Endodermal cell (in vitro differentiated cells): Measurements from ENCODE around the gene TAF3. TPM values are rescaled to one million over a fixed set of nuclear protein-coding genes. Genes with fewer than 3 reads are reported as not detected.

Experiments
- DNase-seq: peaks from one replicate; pipeline ENCODE4 v3.0.0-alpha.2; 2017
- H3K27ac ChIP-seq: 2 replicates; pipeline ENCODE4 v1.5.1; 2013; ENCODE audit warnings: mild to moderate bottlenecking, low read depth, low read length, moderate library complexity
- H3K27me3 ChIP-seq: 2 replicates; pipeline ENCODE4 v1.6.1; 2013; ENCODE audit warnings: mild to moderate bottlenecking, low read length, moderate library complexity; ENCODE audit not compliant: insufficient read depth, control insufficient read depth, poor library complexity, severe bottlenecking
- H3K36me3 ChIP-seq: 2 replicates; pipeline ENCODE4 v1.7.0; 2013; ENCODE audit warnings: mild to moderate bottlenecking, low read length, moderate library complexity; ENCODE audit not compliant: control insufficient read depth, insufficient read depth
- H3K4me1 ChIP-seq: one replicate; pipeline ENCODE4 v1.7.0; 2013; ENCODE audit warnings: low read length; ENCODE audit not compliant: control insufficient read depth, insufficient read depth
- H3K4me3 ChIP-seq: 2 replicates; pipeline ENCODE4 v1.5.1; 2013; ENCODE audit warnings: mild to moderate bottlenecking, low read length, moderate library complexity
- H3K9ac ChIP-seq: 2 replicates; pipeline ENCODE4 v1.6.1; 2013; ENCODE audit warnings: mild to moderate bottlenecking, low read length, moderate library complexity; ENCODE audit not compliant: poor library complexity, severe bottlenecking; ENCODE audit errors: extremely low read depth
- H3K9me3 ChIP-seq: 2 replicates; pipeline ENCODE4 v1.6.1; 2013; ENCODE audit warnings: mild to moderate bottlenecking, low read length, moderate library complexity; ENCODE audit not compliant: control insufficient read depth
- H3K27ac Mint-ChIP-seq: 2 replicates; pipeline ENCODE4 v1.8.0; 2020; ENCODE audit warnings: mixed read lengths
- H3K27me3 Mint-ChIP-seq: 2 replicates; pipeline ENCODE4 v1.8.0; 2021; ENCODE audit warnings: mild to moderate bottlenecking, mixed read lengths; ENCODE audit not compliant: insufficient read depth
- H3K36me3 Mint-ChIP-seq: 2 replicates; pipeline ENCODE4 v1.8.0; 2020; ENCODE audit warnings: low read depth, mixed read lengths
- H3K4me1 Mint-ChIP-seq: 2 replicates; pipeline ENCODE4 v1.8.0; 2020; ENCODE audit warnings: mixed read lengths
- H3K4me3 Mint-ChIP-seq: 2 replicates; pipeline ENCODE4 v1.8.0; 2020; ENCODE audit warnings: mild to moderate bottlenecking, moderate library complexity, mixed read lengths
- H3K9me3 Mint-ChIP-seq: 2 replicates; pipeline ENCODE4 v1.8.0; 2020; ENCODE audit warnings: mild to moderate bottlenecking, mixed read lengths
- CTCF ChIP-seq: fragments of 200-600 bp; sonication (generic); conservative IDR thresholded peaks from 2 replicates; pipeline ENCODE4 v1.5.0; 2021; ENCODE audit warnings: antibody characterized with exemption, mild to moderate bottlenecking
- WGBS, 2 experiments: methylation state at CpG; one replicate each; pipeline versions ENCODE4 v1.1.5 to v1.1.7; 2013; ENCODE audit warnings: missing lambda C conversion rate in 2 of 2, mixed read lengths in 1 of 2; ENCODE audit not compliant: insufficient coverage in 1 of 2, insufficient read length in 1 of 2; 5-methylcytosine and 5-hydroxymethylcytosine counted together
- total RNA-seq, 2 donors: library from RNA; stranded (reverse); fragmentation: NEBNext Ultra II Directional in 1 of 2; extraction: Animal tissue kit (Norgen Biotek cat#: 25700) in 1 of 2; gene quantifications; 2 replicates in 1 of 2; 3 replicates in 1 of 2; pipeline ENCODE4 v1.2.1, GENCODE V29; 2021

TAF3 gene
- total RNA-seq, 2 donors from 2014 or later = 9.9 to 10.0 TPM

- Mint-ChIP-seq H3K27me3 (peaks cover 86% of the 10 kb centered on the region), H3K4me3 (peak overlapping the region; percentile 86), H3K36me3 (no peaks in the 10 kb centered on the region), H3K4me1 (peaks cover 53% of the 10 kb centered on the region), H3K9me3 (no peaks in the 10 kb centered on the region), H3K27ac (no peak overlapping the region)
- no peak for DNase-seq
- Histone ChIP-seq H3K4me1 (peaks cover 20% of the 10 kb centered on the region), H3K27ac (no peak overlapping the region), H3K9ac (no peak overlapping the region), H3K27me3 (peaks cover 87% of the 10 kb centered on the region), H3K9me3 (no peaks in the 10 kb centered on the region), H3K4me3 (peak overlapping the region; percentile 79), H3K36me3 (no peaks in the 10 kb centered on the region)
- no peak for TF ChIP-seq CTCF
- WGBS, 2 experiments = 2 to 3% methylated on average over 5 to 17 of the region's 17 CpGs
Observed at GRCh38 chr10:8045726-8046494, 227.6 kb downstream of the TAF3 start.

GRCh38 chr10:8047452-8048280, 229.4 kb downstream of the TAF3 start:
- TF ChIP-seq CTCF = no peak
- H3K4me3 ChIP-seq = peak overlapping the region; percentile 75
- H3K9ac ChIP-seq = no peak overlapping the region
- Mint-ChIP-seq H3K27ac (no peak overlapping the region), H3K4me3 (peak overlapping the region; percentile 86), H3K4me1 (peaks cover 44% of the 10 kb centered on the region), H3K27me3 (peaks cover 77% of the 10 kb centered on the region), H3K36me3 (no peaks in the 10 kb centered on the region), H3K9me3 (no peaks in the 10 kb centered on the region)
- H3K9me3 ChIP-seq = no peaks in the 10 kb centered on the region
- no peak overlapping the region for H3K27ac ChIP-seq
- no peaks in the 10 kb centered on the region for H3K36me3 ChIP-seq
- peak; percentile 77 for DNase-seq
- peaks cover 25% of the 10 kb centered on the region for H3K4me1 ChIP-seq
- WGBS, 2 experiments = 1 to 4% methylated on average over 14 to 30 of the region's 30 CpGs
- H3K27me3 ChIP-seq = peaks cover 80% of the 10 kb centered on the region

GRCh38 chr10:8048281-8049008, 230.1 kb downstream of the TAF3 start:
- Histone ChIP-seq H3K9ac (no peak overlapping the region), H3K4me3 (peak overlapping the region; percentile 75), H3K9me3 (no peaks in the 10 kb centered on the region), H3K36me3 (no peaks in the 10 kb centered on the region), H3K27ac (no peak overlapping the region), H3K4me1 (peaks cover 24% of the 10 kb centered on the region), H3K27me3 (peaks cover 78% of the 10 kb centered on the region)
- TF ChIP-seq CTCF = no peak
- Mint-ChIP-seq H3K36me3 (no peaks in the 10 kb centered on the region), H3K27ac (peak overlapping the region; percentile 13), H3K9me3 (no peaks in the 10 kb centered on the region), H3K4me1 (peaks cover 47% of the 10 kb centered on the region), H3K4me3 (peak overlapping the region; percentile 86), H3K27me3 (peaks cover 76% of the 10 kb centered on the region)
- WGBS, 2 experiments = 0 to 2% methylated on average over 4 to 26 of the region's 29 CpGs
- DNase-seq = no peak
